HG03196 (cell line): ENCODE results near the gene NUBP1.
"Not testable (repeated sequence)": the region's sequence is repeated elsewhere in the genome, so short reads cannot be mapped to it uniquely, and the experiment has no call there.

ENCODE experiments used
- ATAC-seq: cut with Tn5 transposase; IDR thresholded peaks from one replicate; pipeline ENCODE4 v1.9.1; 2021; ENCODE audit not compliant: unreplicated experiment

NUBP1 gene

GRCh38 chr16:10743610-10744369, at the start of gene NUBP1:
Gene NUBP1, plus strand, starts transcription at chr16:10743842. Its CDS starts 22 bp downstream, at chr16:10743864.
- ATAC-seq: peak; percentile 83

- no peak for ATAC-seq
Observed at GRCh38 chr16:10693889-10694288, 49.8 kb upstream of the NUBP1 start.

- ATAC-seq: no peak
Observed at GRCh38 chr16:10694306-10694705, 49.3 kb upstream of the NUBP1 start.

- ATAC-seq: no peak
Observed at GRCh38 chr16:10694830-10695229, 48.8 kb upstream of the NUBP1 start, which contains the start of gene TEKT5. Gene TEKT5, minus strand, starts transcription at chr16:10694930. Its CDS starts 57 bp downstream, at chr16:10694873.

GRCh38 chr16:10699756-10700155, 43.9 kb upstream of the NUBP1 start:
- ATAC-seq: no peak

- ATAC-seq: no peak
Observed at GRCh38 chr16:10708969-10709368, 34.7 kb upstream of the NUBP1 start.

- ATAC-seq: no peak
Observed at GRCh38 chr16:10728003-10728887, 15.4 kb upstream of the NUBP1 start.

GRCh38 chr16:10729104-10730048, 14.3 kb upstream of the NUBP1 start:
- no peak for ATAC-seq

- ATAC-seq: no peak
Observed at GRCh38 chr16:10731790-10732189, 11.9 kb upstream of the NUBP1 start.

GRCh38 chr16:10737068-10737625, 6.5 kb upstream of the NUBP1 start:
- ATAC-seq: no peak

GRCh38 chr16:10738231-10739077, 5.2 kb upstream of the NUBP1 start:
- peak; percentile 68 for ATAC-seq

- no peak for ATAC-seq
Observed at GRCh38 chr16:10740000-10740844, 3.4 kb upstream of the NUBP1 start.

- no peak for ATAC-seq
Observed at GRCh38 chr16:10740845-10741208, 2.8 kb upstream of the NUBP1 start.

- ATAC-seq: not testable (repeated sequence)
Observed at GRCh38 chr16:10741249-10741648, 2.4 kb upstream of the NUBP1 start.

- ATAC-seq: no peak
Observed at GRCh38 chr16:10741844-10742243, 1.8 kb upstream of the NUBP1 start.

GRCh38 chr16:10743227-10743609, 424 bp upstream of the NUBP1 start:
- ATAC-seq: no peak

- ATAC-seq: no peak
Observed at GRCh38 chr16:10744370-10745030, 858 bp downstream of the NUBP1 start.

- no peak for ATAC-seq
Observed at GRCh38 chr16:10745841-10746240, 2.2 kb downstream of the NUBP1 start.
